HCT116 (cell line): ENCODE results near the gene ACSL3. TPM values are rescaled to one million over a fixed set of nuclear protein-coding genes. Genes with fewer than 3 reads are reported as not detected.

Experiments
- ATAC-seq: fragments of 200-7000 bp; cut with Tn5 transposase; 2 replicates; pipeline ENCODE4 v1.9.1; 2020; ENCODE audit warnings: mild to moderate bottlenecking, moderate library complexity
- BruUV-seq: library from RNA; stranded (reverse); fragments of 400-500 nt; replicated peaks from 2 replicates; lab custom pipeline; 2021; lab: Mats Ljungman, UMichigan
- CTCF ChIA-PET: fragments of 300-600 bp; sonication (Branson Sonifier 250); formaldehyde crosslinking; loops from one replicate; lab custom pipeline; 2021; ENCODE audit warnings: antibody characterized with exemption; lab: Charles Lee
- POLR2A ChIA-PET: fragments of 300-600, 350-600 bp; sonication (Branson Sonifier 250); formaldehyde crosslinking; loops from one replicate; lab custom pipeline; 2021; ENCODE audit warnings: antibody characterized with exemption; lab: Charles Lee
- RAD21 ChIA-PET, 2 experiments: fragments of 300-600 bp; sonication (Branson Sonifier 250); formaldehyde crosslinking; loops; one replicate each; lab custom pipeline; 2023; ENCODE audit warnings: low total read pairs in 2 of 2; ENCODE audit not compliant: uncharacterized antibody in 2 of 2, unreplicated experiment in 2 of 2, low non-redundant PET in 1 of 2; lab: Charles Lee
- DNase-seq: peaks from one replicate; pipeline ENCODE4 v3.0.0-alpha.2; 2010; ENCODE audit warnings: low read depth, low spot score
- H2AFZ ChIP-seq: fragments of 200-600 bp; shearing (Covaris generic), sonication (generic); 2 replicates; pipeline ENCODE4 v1.6.1; 2017; ENCODE audit warnings: low read depth, mixed run types, mixed read lengths, antibody characterized with exemption, low read length; ENCODE audit not compliant: poor library complexity, severe bottlenecking
- H3K27ac ChIP-seq: 2 replicates; pipeline ENCODE4 v1.5.1; 2012; ENCODE audit warnings: low read depth, low read length
- H3K27me3 ChIP-seq: fragments of 200-600 bp; sonication (generic); 2 replicates; pipeline ENCODE4 v1.6.1; 2016; ENCODE audit warnings: mixed run types, low read length, mixed read lengths; ENCODE audit not compliant: insufficient read depth
- H3K36me3 ChIP-seq, 2 experiments: fragments of 200-500 bp in 1 of 2; fragments of 200-600 bp in 1 of 2; sonication (Bioruptor generic) in 1 of 2; sonication (generic) in 1 of 2; 2 replicates each; pipeline versions ENCODE4 v1.5.1 to v1.6.1; 2014 to 2016; ENCODE audit warnings: low read length in 2 of 2, inconsistent platforms in 1 of 2, mixed read lengths in 1 of 2, mixed run types in 1 of 2; ENCODE audit not compliant: insufficient read depth in 2 of 2, control insufficient read depth in 1 of 2
- H3K4me1 ChIP-seq, 2 experiments: fragments of 200-600 bp in 1 of 2; sonication (generic) in 1 of 2; 2 replicates each; pipeline versions ENCODE4 v1.5.1 to v1.6.1; 2012 to 2017; ENCODE audit warnings: low read length in 2 of 2, inconsistent platforms in 1 of 2, mild to moderate bottlenecking in 1 of 2, mixed read lengths in 1 of 2, mixed run types in 1 of 2, moderate library complexity in 1 of 2; ENCODE audit not compliant: insufficient read depth in 2 of 2, control insufficient read depth in 1 of 2
- H3K4me2 ChIP-seq: fragments of 200-600 bp; sonication (generic); 2 replicates; pipeline ENCODE4 v1.6.1; 2017; ENCODE audit warnings: mixed run types, low read length, mixed read lengths
- H3K4me3 ChIP-seq, 2 experiments: fragments of 200-600 bp in 1 of 2; sonication (generic) in 1 of 2; replicated peaks in 1 of 2; 2 replicates each; pipeline ENCODE4 v1.5.1; 2011 to 2016; ENCODE audit warnings: low read length in 2 of 2, control low read depth in 1 of 2, low read depth in 1 of 2, mild to moderate bottlenecking in 1 of 2, mixed read lengths in 1 of 2, mixed run types in 1 of 2
- H3K79me2 ChIP-seq: fragments of 200-600 bp; sonication (generic); 2 replicates; pipeline ENCODE4 v1.6.1; 2017; ENCODE audit warnings: mild to moderate bottlenecking, mixed run types, low read length, moderate library complexity, mixed read lengths; ENCODE audit not compliant: insufficient read depth
- H3K9ac ChIP-seq: fragments of 200-600 bp; sonication (generic); 2 replicates; pipeline ENCODE4 v1.6.1; 2016; ENCODE audit warnings: low read length, mixed read lengths
- H3K9me2 ChIP-seq: fragments of 200-600 bp; sonication (generic), shearing (Covaris generic); 2 replicates; pipeline ENCODE4 v1.6.1; 2017; ENCODE audit warnings: mixed run types, mild to moderate bottlenecking, moderate library complexity; ENCODE audit not compliant: insufficient read depth
- H3K9me3 ChIP-seq, 2 experiments: fragments of 200-500 bp in 1 of 2; fragments of 200-600 bp in 1 of 2; sonication (Bioruptor generic) in 1 of 2; sonication (generic) in 1 of 2; 2 replicates each; pipeline ENCODE4 v1.6.1; 2014 to 2017; ENCODE audit warnings: low read length in 2 of 2, mixed read lengths in 2 of 2, inconsistent platforms in 1 of 2, low read depth in 1 of 2, mild to moderate bottlenecking in 1 of 2, mixed run types in 1 of 2, moderate library complexity in 1 of 2; ENCODE audit not compliant: control insufficient read depth in 1 of 2, insufficient read depth in 1 of 2
- H4K20me1 ChIP-seq: fragments of 200-600 bp; sonication (generic), shearing (Covaris generic); 2 replicates; pipeline ENCODE4 v1.6.1; 2017; ENCODE audit warnings: mixed run types, mild to moderate bottlenecking, moderate library complexity; ENCODE audit not compliant: insufficient read depth
- ATF3 ChIP-seq: IDR thresholded peaks from 2 replicates; pipeline ENCODE4 v1.6.1; 2012
- CBX3 ChIP-seq: IDR thresholded peaks from 2 replicates; pipeline ENCODE4 v1.6.1; 2012; ENCODE audit warnings: low read depth
- CEBPB ChIP-seq: IDR thresholded peaks from 2 replicates; pipeline ENCODE4 v1.6.1; 2012; ENCODE audit warnings: low read depth
- CTCF ChIP-seq, 3 experiments: fragments of 200-600 bp in 1 of 3; sonication (generic) in 1 of 3; IDR thresholded peaks in 2 of 3; conservative IDR thresholded peaks in 1 of 3; 2 replicates each; pipeline ENCODE4 v1.5.1; 2012 to 2017; ENCODE audit warnings: low read depth in 2 of 3, low read length in 2 of 3, antibody characterized with exemption in 1 of 3, borderline replicate concordance in 1 of 3, control low read depth in 1 of 3, mild to moderate bottlenecking in 1 of 3, mixed read lengths in 1 of 3, mixed run types in 1 of 3, moderate library complexity in 1 of 3; ENCODE audit not compliant: insufficient read depth in 1 of 3
- EGR1 ChIP-seq: IDR thresholded peaks from 2 replicates; pipeline ENCODE4 v1.6.1; 2012; ENCODE audit warnings: low read depth
- EZH2 ChIP-seq: fragments of 200-600 bp; sonication (generic); IDR thresholded peaks from 2 replicates; pipeline ENCODE4 v1.6.1; 2017; ENCODE audit warnings: antibody characterized with exemption, mixed run types
- EZH2phosphoT487 ChIP-seq: fragments of 200-600 bp; IDR thresholded peaks from 2 replicates; pipeline ENCODE4 v1.6.1; 2018; ENCODE audit warnings: antibody characterized with exemption, borderline replicate concordance
- FOSL1 ChIP-seq: IDR thresholded peaks from 2 replicates; pipeline ENCODE4 v1.6.1; 2012; ENCODE audit warnings: low read depth
- MAX ChIP-seq: IDR thresholded peaks from 2 replicates; pipeline ENCODE4 v1.6.1; 2012
- POLR2AphosphoS5 ChIP-seq: IDR thresholded peaks from 2 replicates; pipeline ENCODE4 v1.6.1; 2011; ENCODE audit warnings: mild to moderate bottlenecking, low read depth, low read length, moderate library complexity
- RAD21 ChIP-seq: IDR thresholded peaks from 2 replicates; pipeline ENCODE4 v1.6.1; 2012; ENCODE audit warnings: low read depth, mild to moderate bottlenecking
- SP1 ChIP-seq: IDR thresholded peaks from 2 replicates; pipeline ENCODE4 v1.6.1; 2012; ENCODE audit warnings: low read depth
- SRF ChIP-seq: IDR thresholded peaks from 2 replicates; pipeline ENCODE4 v1.6.1; 2012; ENCODE audit warnings: low read depth
- TCF7L2 ChIP-seq: IDR thresholded peaks from 2 replicates; pipeline ENCODE4 v1.7.0; 2011; ENCODE audit warnings: borderline replicate concordance, inconsistent platforms; ENCODE audit not compliant: insufficient read depth, insufficient read length; ENCODE audit errors: extremely low read depth
- YY1 ChIP-seq: IDR thresholded peaks from 2 replicates; pipeline ENCODE4 v1.6.1; 2011; ENCODE audit warnings: low read length, low read depth, moderate library complexity, mild to moderate bottlenecking; ENCODE audit not compliant: insufficient replicate concordance; ENCODE audit errors: extremely low read depth
- ZNF274 ChIP-seq: fragments of 200-500 bp; sonication (Bioruptor generic); IDR thresholded peaks from 2 replicates; pipeline ENCODE4 v1.6.1; 2014; ENCODE audit warnings: mild to moderate bottlenecking, low read depth, low read length, inconsistent platforms
- intact Hi-C: fragments of 100-400 bp; cut with micrococcal nuclease; formaldehyde crosslinking; loops from 2 replicates; pipeline ENCODE4 v1.10.0; 2022
- total RNA-seq: library from RNA; stranded (reverse); gene quantifications from one replicate; pipeline ENCODE4 v1.2.1, GENCODE V29; 2021; ENCODE audit not compliant: unreplicated experiment

The ACSL3 gene
- total RNA-seq, 1 experiment from 2014 or later = 142 TPM

GRCh38 chr2:222939979-222940378 lies 79.1 kb downstream of the ACSL3 start:
- BruUV-seq = no TSS peak
- no peak overlapping the region for H3K4me2 ChIP-seq
- CTCF ChIA-PET = interaction anchor here (1.0 to 2.0 kb wide), 5 partner anchors 8 to 249 kb away, joined by 3 to 15 read pairs (median 7); no protein-coding TSS in a partner anchor
- intact Hi-C loops = loop anchor here (1.0 kb wide), 1 partner anchor 246 kb away; no protein-coding TSS in a partner anchor
- H4K20me1 ChIP-seq = no peaks in the 10 kb centered on the region
- H3K27ac ChIP-seq = no peak overlapping the region
- no peaks in the 10 kb centered on the region for H3K9me2 ChIP-seq
- TF ChIP-seq FOSL1 = no peak
- TF ChIP-seq ZNF274 = no peak
- no peak for TF ChIP-seq YY1
- TF ChIP-seq EZH2 = no peak
- no peak for TF ChIP-seq SP1
- TF ChIP-seq TCF7L2 = no peak
- no peak for TF ChIP-seq MAX
- no peak for TF ChIP-seq EGR1
- TF ChIP-seq, all 23 proteins: peak for 0
- RAD21 ChIA-PET = no interaction called here
- Histone ChIP-seq H3K4me1 (0 out of 4 replicates have a peak, but pooled peaks cover 3 to 7% of the 10 kb centered on the region in 2 experiments), H2AFZ (no peak overlapping the region), H3K79me2 (no peaks in the 10 kb centered on the region), H3K9ac (no peak overlapping the region), H3K9me3 (no peaks in the 10 kb centered on the region), H3K36me3 (peaks cover 5 to 13% of the 10 kb centered on the region in 2 experiments; a peak in 1 of 4 replicates), H3K27me3 (no peaks in the 10 kb centered on the region), H3K4me3 (no peak overlapping the region)
- DNase-seq = no peak
- POLR2A ChIA-PET = no interaction called here
- ATAC-seq = no peak

- H3K4me3 ChIP-seq = no peak overlapping the region
- no peaks in the 10 kb centered on the region for H3K9me3 ChIP-seq
- H3K36me3 ChIP-seq = peaks cover 3 to 7% of the 10 kb centered on the region in 2 experiments; a peak in 1 of 4 replicates
- ChIA-PET POLR2A (no interaction called here), CTCF (no interaction called here), RAD21 (no interaction called here)
- BruUV-seq = no TSS peak
- 0 out of 4 replicates have a peak, but pooled peaks cover 3 to 7% of the 10 kb centered on the region in 2 experiments for H3K4me1 ChIP-seq
- H3K27me3 ChIP-seq = no peaks in the 10 kb centered on the region
- intact Hi-C loops = no loop called here
- no peak overlapping the region for H3K9ac ChIP-seq
- no peaks in the 10 kb centered on the region for H3K79me2 ChIP-seq
- ATAC-seq = no peak
- no peak overlapping the region for H2AFZ ChIP-seq
- no peak overlapping the region for H3K27ac ChIP-seq
- H3K9me2 ChIP-seq = no peaks in the 10 kb centered on the region
- no peaks in the 10 kb centered on the region for H4K20me1 ChIP-seq
- no peak overlapping the region for H3K4me2 ChIP-seq
- no peak for DNase-seq
- TF ChIP-seq FOSL1 (no peak), CTCF (IDR thresholded peaks at IDR 0.05 in 2 of 3, conservative IDR thresholded peaks at IDR 0.05 in 1 of 3; ENCODE audit: borderline replicate concordance in 1 of 3, insufficient read depth in 1 of 3, low read depth in 2 of 3, low read length in 2 of 3) (no peak), EGR1 (no peak), SRF (no peak), EZH2phosphoT487 (no peak), RAD21 (no peak), POLR2AphosphoS5 (no peak), YY1 (no peak), ATF3 (no peak), MAX (no peak), CBX3 (no peak), TCF7L2 (no peak), ZNF274 (no peak), CEBPB (no peak)
Observed at GRCh38 chr2:222941510-222942032, 80.7 kb downstream of the ACSL3 start.
